Activated CD4-positive, alpha-beta T cell treated with anti-CD3 and anti-CD28 coated beads for 4 hours (primary cell): ENCODE measurements around the gene PARP9.
"Not testable (repeated sequence)": the region's sequence is repeated elsewhere in the genome, so short reads cannot be mapped to it uniquely, and the experiment has no call there.

ENCODE experiments used
- DNase-seq, 2 donors: peaks; one replicate each; pipeline ENCODE4 v3.0.0-alpha.2; 2020

PARP9 gene

GRCh38 chr3:122515870-122516269 is 48.2 kb downstream of the PARP9 start:
- DNase-seq = no peak

DNA sequence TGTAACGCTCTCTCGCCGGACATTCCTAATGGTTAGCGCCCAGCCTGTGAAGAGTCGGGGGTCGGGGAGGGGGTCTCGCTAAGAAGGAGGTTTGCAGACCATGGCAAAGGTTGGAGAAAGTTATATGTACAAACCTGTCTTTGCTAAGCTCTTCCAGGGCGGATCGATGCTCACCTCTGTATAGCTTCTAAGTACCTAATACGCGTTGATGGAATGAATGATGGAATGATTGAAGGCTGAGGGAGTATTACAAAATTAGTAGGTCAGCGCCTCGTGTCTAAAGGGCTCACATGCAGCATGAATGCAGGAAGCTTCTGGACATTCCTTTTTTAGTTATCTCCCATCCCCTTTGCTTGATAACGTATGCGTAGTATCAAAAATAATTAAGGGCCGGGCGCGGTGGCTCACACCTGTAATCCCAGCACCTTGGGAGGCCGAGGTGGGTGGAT is 49.1 kb downstream of the PARP9 start:
- DNase-seq = no peak

- DNase-seq = peak; percentile 83 to 85
These were observed 49.7 kb downstream of the PARP9 start, which contains the start of gene KPNA1 for GRCh38 chr3:122514123-122515019. TSS of gene KPNA1 (minus strand) at chr3:122514939. CDS start at chr3:122496565, 18,374 bp downstream.

GRCh38 chr3:122513386-122514122 is 50.5 kb downstream of the PARP9 start:
- DNase-seq = no peak

GRCh38 chr3:122512284-122512683 is 51.8 kb downstream of the PARP9 start:
- DNase-seq = no peak

DNA sequence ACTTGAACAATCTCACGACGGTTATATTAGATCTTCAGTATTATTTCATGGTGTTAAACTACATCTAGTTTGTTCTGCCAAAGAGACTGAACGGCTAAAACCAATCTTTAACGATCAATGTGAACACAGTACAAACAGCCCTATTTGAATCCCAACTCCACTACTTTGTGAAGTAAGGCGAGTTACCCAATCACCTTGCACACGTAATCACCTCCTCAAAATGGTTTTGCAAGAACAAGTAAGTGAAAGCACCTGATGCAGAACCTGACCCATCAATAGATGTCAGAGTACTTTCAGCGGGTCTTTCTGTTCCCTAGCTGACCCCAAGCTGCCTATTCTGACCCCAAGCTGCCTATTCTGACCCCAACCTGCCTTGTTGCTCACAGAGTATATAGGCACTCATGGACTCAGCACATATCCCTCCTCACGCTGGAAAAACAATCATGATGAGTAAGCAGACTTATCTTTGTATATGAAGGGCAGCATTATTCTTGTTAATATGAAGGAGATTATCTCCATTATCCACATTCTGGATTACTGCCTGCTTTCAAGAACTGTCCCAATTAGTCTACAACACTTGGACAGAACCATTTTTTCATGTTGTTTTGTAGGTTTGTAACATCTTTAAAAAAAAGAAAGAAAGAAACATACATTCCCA is 53.1 kb downstream of the PARP9 start:
- no peak for DNase-seq

- DNase-seq = not testable (repeated sequence)
These were observed 55.2 kb downstream of the PARP9 start for GRCh38 chr3:122508944-122509343.

- DNase-seq = no peak
These were observed 55.8 kb downstream of the PARP9 start for GRCh38 chr3:122508135-122508914.

DNA sequence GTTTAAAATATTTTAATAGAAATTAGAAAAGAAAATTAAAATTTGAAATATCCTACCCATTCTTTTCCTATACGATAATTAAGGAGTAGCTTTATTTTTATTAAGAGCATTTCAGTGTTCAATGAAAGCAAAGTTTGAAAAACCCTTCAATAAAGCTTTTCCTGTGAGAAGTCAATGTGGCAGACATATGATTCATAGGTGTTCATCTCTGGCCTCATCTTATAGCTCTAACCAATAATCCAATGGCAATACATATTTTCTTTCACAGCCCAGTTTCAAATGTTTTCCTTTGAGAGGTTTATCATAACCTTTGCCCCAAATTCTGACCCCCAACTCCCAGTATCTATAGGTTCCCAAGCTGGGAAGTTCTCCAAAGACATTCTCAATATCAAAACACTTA is 57.6 kb downstream of the PARP9 start:
- DNase-seq = no peak

GRCh38 chr3:122505676-122506075 is 58.4 kb downstream of the PARP9 start:
- DNase-seq = no peak

GRCh38 chr3:122502941-122503340 is 61.2 kb downstream of the PARP9 start:
- no peak for DNase-seq

GRCh38 chr3:122502139-122502538 is 62.0 kb downstream of the PARP9 start:
- DNase-seq = no peak

GRCh38 chr3:122500964-122501363 is 63.1 kb downstream of the PARP9 start:
- DNase-seq = not testable (repeated sequence)

- no peak for DNase-seq
These were observed 65.9 kb downstream of the PARP9 start for GRCh38 chr3:122498152-122498551.

DNA sequence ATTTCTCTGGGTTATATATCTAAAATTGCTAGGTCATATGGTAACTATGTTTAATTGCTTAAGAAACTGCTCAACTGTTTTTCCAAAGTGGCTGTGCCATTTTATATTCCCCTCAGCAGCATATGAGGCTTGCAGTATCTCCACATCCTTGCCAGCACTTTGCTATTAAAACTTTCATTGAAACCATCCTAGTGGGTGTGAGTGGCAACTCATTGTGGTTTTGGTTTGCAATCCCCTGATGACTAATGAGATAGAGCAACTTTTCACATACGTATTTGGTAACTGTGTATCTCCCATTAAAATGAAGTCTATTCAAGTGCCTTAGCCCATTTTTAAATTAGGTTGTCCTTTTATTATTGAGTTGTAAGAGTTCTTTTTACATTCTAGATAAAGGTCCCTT is 66.7 kb downstream of the PARP9 start:
- peak; percentile 19 to 26 for DNase-seq

GRCh38 chr3:122496508-122496907 is 67.6 kb downstream of the PARP9 start:
- no peak for DNase-seq

DNA sequence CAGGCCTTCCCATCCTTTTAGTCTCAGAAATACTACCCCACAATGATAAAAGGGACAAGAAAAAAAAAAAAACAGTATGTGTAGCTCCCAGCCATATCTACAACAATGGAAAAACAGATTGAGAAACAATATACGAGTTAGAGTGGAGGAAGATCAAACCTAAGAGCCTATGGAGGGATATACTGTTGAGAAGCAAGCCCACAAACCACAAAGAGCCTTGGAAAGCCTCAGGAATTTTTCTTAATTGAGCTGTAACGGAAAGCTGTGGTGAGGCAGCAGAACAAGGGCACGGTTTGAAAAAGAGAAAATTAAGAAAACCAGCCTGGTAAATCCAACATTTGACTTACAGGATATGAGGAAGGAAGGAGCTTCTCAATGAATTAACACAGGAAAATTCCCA is 70.8 kb downstream of the PARP9 start:
- no peak for DNase-seq

GRCh38 chr3:122488262-122488973 is 75.7 kb downstream of the PARP9 start:
- no peak for DNase-seq

DNA sequence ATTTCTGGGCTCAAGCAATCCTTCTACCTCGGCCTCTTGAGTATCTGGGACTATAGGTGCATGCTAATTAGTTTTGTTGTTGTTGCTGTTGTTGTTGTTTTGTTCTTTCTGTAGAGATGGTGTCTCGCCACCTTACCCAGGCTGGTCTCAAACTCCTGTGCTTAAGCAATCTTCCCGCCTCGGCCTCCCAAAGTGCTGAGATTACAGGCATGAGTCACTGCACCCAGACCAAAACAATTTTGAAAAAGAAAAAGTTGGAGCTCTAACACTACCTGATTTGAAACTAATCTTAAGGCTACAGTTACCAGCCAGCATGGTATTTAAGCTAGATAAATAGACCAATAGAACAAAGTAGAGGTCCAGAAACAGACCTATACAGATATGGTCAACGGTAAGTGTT is 79.1 kb downstream of the PARP9 start:
- DNase-seq = no peak

DNA sequence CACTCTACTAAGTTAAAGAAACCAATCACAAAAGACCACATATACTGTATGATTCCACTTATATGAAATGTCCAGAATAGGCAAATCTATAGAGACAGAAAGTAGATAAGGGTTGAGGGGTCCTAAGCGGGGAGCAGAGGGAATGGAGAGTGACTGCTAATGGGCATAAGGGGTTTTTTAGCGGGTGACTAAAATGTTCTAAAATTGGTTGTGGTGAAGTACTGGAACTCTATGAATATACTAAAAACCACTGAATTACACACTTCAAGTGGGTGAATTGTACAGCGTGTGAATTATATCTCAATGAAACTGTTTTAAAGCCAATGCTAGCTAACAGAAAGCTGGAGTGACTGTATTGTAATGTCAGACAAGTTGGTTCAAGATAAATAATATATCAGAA is 82.7 kb downstream of the PARP9 start:
- no peak for DNase-seq
